Activated naive CD8-positive, alpha-beta T cell treated with anti-CD3 and anti-CD28 coated beads for 36 hours (primary cell): ENCODE measurements around the gene RELB. TPM values are rescaled to one million over a fixed set of nuclear protein-coding genes. Genes with fewer than 3 reads are reported as not detected.
A peak's percentile ranks its signal among the peaks of the same experiment; 100 is the strongest.

Experiments
- DNase-seq: peaks from one replicate; pipeline ENCODE4 v3.0.0; 2021
- H3K27ac Mint-ChIP-seq: one replicate; pipeline ENCODE4 v1.8.0; 2022; ENCODE audit warnings: mild to moderate bottlenecking, moderate library complexity, mixed read lengths
- H3K27me3 Mint-ChIP-seq: one replicate; pipeline ENCODE4 v1.8.0; 2022; ENCODE audit warnings: mild to moderate bottlenecking, mixed read lengths
- H3K36me3 Mint-ChIP-seq: one replicate; pipeline ENCODE4 v1.8.0; 2021; ENCODE audit warnings: mild to moderate bottlenecking, mixed read lengths
- H3K4me1 Mint-ChIP-seq: one replicate; pipeline ENCODE4 v1.8.0; 2021; ENCODE audit warnings: mixed read lengths
- H3K4me3 Mint-ChIP-seq: one replicate; pipeline ENCODE4 v1.8.0; 2022; ENCODE audit warnings: mild to moderate bottlenecking, moderate library complexity, mixed read lengths
- H3K9me3 Mint-ChIP-seq: one replicate; pipeline ENCODE4 v1.8.0; 2022; ENCODE audit warnings: mixed read lengths
- total RNA-seq, 2 experiments: library from RNA; stranded (reverse); gene quantifications; one replicate each; pipeline ENCODE4 v1.2.3, GENCODE V29; 2021

Gene RELB
- total RNA-seq, 2 experiments from 2014 or later, result 45.5 to 45.8 TPM

GRCh38 chr19:45030825-45031224, 29.6 kb downstream of the RELB start:
- H3K4me1 Mint-ChIP-seq, result no peaks in the 10 kb centered on the region
- H3K27me3 Mint-ChIP-seq, result no peaks in the 10 kb centered on the region
- no peak for DNase-seq
- no peaks in the 10 kb centered on the region for H3K9me3 Mint-ChIP-seq
- no peak overlapping the region for H3K27ac Mint-ChIP-seq
- no peak overlapping the region for H3K4me3 Mint-ChIP-seq
- peaks cover 40% of the 10 kb centered on the region for H3K36me3 Mint-ChIP-seq

DNA sequence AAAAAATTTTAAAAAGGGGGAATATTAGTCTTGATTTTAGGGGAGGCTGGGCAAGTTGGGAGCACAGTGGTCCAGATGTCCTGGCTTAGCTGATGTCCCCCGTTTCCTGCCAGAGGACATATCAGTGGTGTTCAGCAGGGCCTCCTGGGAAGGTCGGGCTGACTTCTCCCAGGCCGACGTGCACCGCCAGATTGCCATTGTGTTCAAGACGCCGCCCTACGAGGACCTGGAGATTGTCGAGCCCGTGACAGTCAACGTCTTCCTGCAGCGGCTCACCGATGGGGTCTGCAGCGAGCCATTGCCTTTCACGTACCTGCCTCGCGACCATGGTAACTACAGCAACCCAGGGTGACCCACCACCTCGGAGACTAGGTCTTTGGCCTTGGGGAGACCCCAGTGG, 31.2 kb downstream of the RELB start:
- Mint-ChIP-seq H3K27ac (no peak overlapping the region), H3K27me3 (no peaks in the 10 kb centered on the region), H3K36me3 (peaks cover 39% of the 10 kb centered on the region), H3K4me3 (no peak overlapping the region), H3K4me1 (no peaks in the 10 kb centered on the region), H3K9me3 (no peaks in the 10 kb centered on the region)
- no peak for DNase-seq

GRCh38 chr19:45035755-45036154, 34.5 kb downstream of the RELB start:
- Mint-ChIP-seq H3K4me3 (no peak overlapping the region), H3K27ac (no peak overlapping the region), H3K9me3 (no peaks in the 10 kb centered on the region), H3K27me3 (no peaks in the 10 kb centered on the region), H3K4me1 (peaks cover 17% of the 10 kb centered on the region), H3K36me3 (peaks cover 41% of the 10 kb centered on the region)
- no peak for DNase-seq

GRCh38 chr19:45037393-45038169, 36.3 kb downstream of the RELB start:
- Mint-ChIP-seq H3K27me3 (no peaks in the 10 kb centered on the region), H3K27ac (peak overlapping the region; percentile 16), H3K9me3 (no peaks in the 10 kb centered on the region), H3K4me3 (peak overlapping the region; percentile 29), H3K36me3 (peaks cover 46% of the 10 kb centered on the region), H3K4me1 (peaks cover 28% of the 10 kb centered on the region)
- no peak for DNase-seq

GRCh38 chr19:45038931-45039893, 37.9 kb downstream of the RELB start, which contains the start of gene CLASRP:
CLASRP (plus strand) TSS chr19:45039045; CDS start chr19:45040213, 1,168 bp downstream.
- Mint-ChIP-seq H3K27me3 (no peaks in the 10 kb centered on the region), H3K36me3 (peaks cover 39% of the 10 kb centered on the region), H3K4me3 (peak within 1 kb of the TSS; percentile 94), H3K27ac (peak within 1 kb of the TSS; percentile 93), H3K4me1 (peaks cover 28% of the 10 kb centered on the region), H3K9me3 (no peaks in the 10 kb centered on the region)
- DNase-seq, result peak; percentile 91

- H3K4me1 Mint-ChIP-seq, result peaks cover 28% of the 10 kb centered on the region
- H3K27ac Mint-ChIP-seq, result peak overlapping the region; percentile 40
- no peaks in the 10 kb centered on the region for H3K9me3 Mint-ChIP-seq
- peaks cover 29% of the 10 kb centered on the region for H3K36me3 Mint-ChIP-seq
- H3K27me3 Mint-ChIP-seq, result no peaks in the 10 kb centered on the region
- H3K4me3 Mint-ChIP-seq, result peak overlapping the region; percentile 94
- DNase-seq, result no peak
Measured at GRCh38 chr19:45040059-45040771, 39.0 kb downstream of the RELB start.

DNA sequence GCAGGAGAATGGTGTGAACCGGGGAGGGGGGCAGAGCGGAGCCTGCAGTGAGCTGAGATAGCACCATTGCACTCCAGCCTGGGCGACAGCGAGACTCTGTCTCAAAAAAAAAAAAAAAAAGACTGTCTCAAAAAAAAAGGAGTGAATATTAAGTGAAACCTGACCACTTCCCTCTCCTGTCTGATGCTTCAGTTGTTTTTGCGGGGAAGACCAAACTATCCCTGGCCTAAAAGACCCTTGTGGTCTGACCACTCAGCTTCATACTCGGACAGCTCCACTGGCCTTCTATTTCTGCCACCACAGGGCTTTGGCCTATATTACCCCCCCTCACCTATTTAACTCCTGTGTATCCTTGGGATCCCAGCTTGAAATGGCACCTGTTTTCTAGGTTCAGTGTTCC, 39.9 kb downstream of the RELB start:
- DNase-seq, result no peak
- H3K36me3 Mint-ChIP-seq, result peaks cover 30% of the 10 kb centered on the region
- peak overlapping the region; percentile 27 for H3K4me3 Mint-ChIP-seq
- peaks cover 36% of the 10 kb centered on the region for H3K4me1 Mint-ChIP-seq
- H3K27ac Mint-ChIP-seq, result no peak overlapping the region
- H3K27me3 Mint-ChIP-seq, result no peaks in the 10 kb centered on the region
- H3K9me3 Mint-ChIP-seq, result no peaks in the 10 kb centered on the region

DNA sequence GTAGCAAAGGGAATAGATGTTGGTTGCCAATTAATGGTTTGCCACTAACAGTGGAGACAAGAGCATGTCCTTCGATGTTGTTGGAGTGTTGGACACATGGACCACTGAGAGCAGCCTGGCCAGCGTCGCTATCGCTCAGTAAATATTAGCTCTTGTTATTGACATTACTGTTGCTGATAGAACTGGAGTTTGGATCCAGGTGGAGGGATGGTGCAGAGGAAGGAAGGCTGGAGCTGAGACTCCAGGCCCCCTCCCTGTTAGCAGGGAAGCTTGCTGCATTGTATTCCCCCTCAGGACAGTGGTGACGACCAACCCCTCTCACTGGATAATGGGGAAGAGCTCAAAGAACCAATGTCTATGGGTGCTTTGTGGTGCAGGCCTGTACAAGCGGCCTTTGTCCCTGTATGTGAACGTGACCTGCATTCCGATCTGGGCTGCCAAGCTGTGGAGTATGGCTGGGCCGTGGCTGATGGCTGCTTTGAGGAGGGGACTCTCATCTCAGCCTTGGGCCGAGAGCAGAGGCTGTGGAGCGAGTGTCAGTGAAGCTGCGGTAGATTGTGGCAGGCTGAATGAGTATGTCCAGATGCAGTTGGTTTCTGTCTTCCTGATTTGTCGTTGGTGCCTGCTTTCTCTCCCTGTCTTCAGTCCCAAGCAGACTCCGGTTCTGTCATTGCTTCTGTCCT, 44.5 kb downstream of the RELB start:
- Mint-ChIP-seq H3K9me3 (no peaks in the 10 kb centered on the region), H3K27ac (peak overlapping the region; percentile 48), H3K4me3 (no peak overlapping the region), H3K27me3 (no peaks in the 10 kb centered on the region), H3K36me3 (peaks cover 25% of the 10 kb centered on the region), H3K4me1 (peaks cover 40% of the 10 kb centered on the region)
- DNase-seq, result no peak

DNA sequence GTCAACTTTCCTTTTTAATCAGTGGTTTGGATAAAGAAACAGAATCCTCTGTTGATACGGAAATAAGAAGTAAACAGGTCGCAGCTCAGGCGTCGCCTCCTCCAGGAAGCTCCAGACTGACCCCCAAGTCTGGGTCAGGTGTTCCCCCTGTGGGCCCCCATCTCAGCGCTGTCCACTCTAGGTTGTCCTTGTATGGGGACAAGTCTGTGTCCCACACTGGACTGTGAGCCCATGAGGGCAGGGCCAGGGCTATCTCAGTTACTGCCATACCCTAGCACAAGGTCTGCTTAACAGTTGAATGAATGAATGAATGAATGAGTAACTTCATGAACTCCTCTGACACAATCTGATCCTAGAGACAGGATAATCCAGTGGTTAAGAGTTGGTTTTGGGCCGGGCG, 45.1 kb downstream of the RELB start:
- Mint-ChIP-seq H3K4me3 (no peak overlapping the region), H3K27ac (peak overlapping the region; percentile 20), H3K4me1 (peaks cover 37% of the 10 kb centered on the region), H3K27me3 (no peaks in the 10 kb centered on the region), H3K36me3 (peaks cover 22% of the 10 kb centered on the region), H3K9me3 (no peaks in the 10 kb centered on the region)
- DNase-seq, result no peak

GRCh38 chr19:45047188-45047797, 46.0 kb downstream of the RELB start:
- no peak for DNase-seq
- peaks cover 31% of the 10 kb centered on the region for H3K4me1 Mint-ChIP-seq
- peak overlapping the region; percentile 47 for H3K27ac Mint-ChIP-seq
- peak overlapping the region; percentile 40 for H3K4me3 Mint-ChIP-seq
- peaks cover 18% of the 10 kb centered on the region for H3K36me3 Mint-ChIP-seq
- no peaks in the 10 kb centered on the region for H3K27me3 Mint-ChIP-seq
- H3K9me3 Mint-ChIP-seq, result no peaks in the 10 kb centered on the region

DNA sequence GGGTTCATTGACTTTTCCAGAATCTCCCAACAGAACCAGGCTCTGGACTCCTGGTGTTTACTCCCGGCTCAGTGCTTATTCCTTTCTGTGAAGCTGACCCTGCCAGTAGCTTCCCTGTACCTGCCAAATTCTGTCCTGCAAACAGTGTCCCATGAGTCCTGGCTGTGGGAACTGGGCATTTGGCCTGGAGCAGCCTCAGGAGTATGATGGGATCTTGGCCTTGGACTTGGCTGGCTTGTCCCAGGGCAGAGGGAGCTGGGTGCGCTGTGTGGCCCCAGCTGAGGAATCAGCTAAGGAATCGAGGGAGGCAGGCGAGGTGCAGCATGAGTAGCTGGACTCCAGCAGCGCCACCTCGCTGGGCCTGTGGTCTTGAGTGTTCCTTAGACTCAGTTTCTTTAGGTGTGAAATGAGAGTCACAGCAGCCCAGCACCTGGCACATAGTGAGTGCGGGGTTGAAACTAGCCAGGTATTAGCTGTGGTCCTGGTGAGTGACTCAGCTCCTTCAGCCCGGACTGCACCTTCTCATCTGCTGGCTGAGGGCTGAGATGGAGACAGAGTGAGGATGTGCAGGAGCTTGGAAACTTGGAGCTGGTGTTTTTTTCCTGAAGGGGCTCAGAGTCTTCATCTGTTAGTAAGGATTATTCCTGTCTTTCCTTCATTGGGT, 47.9 kb downstream of the RELB start:
- peaks cover 31% of the 10 kb centered on the region for H3K4me1 Mint-ChIP-seq
- H3K36me3 Mint-ChIP-seq, result peaks cover 26% of the 10 kb centered on the region
- no peaks in the 10 kb centered on the region for H3K9me3 Mint-ChIP-seq
- DNase-seq, result no peak
- no peaks in the 10 kb centered on the region for H3K27me3 Mint-ChIP-seq
- peak overlapping the region; percentile 58 for H3K27ac Mint-ChIP-seq
- no peak overlapping the region for H3K4me3 Mint-ChIP-seq

- no peak for DNase-seq
- Mint-ChIP-seq H3K9me3 (no peaks in the 10 kb centered on the region), H3K27me3 (no peaks in the 10 kb centered on the region), H3K36me3 (peaks cover 26% of the 10 kb centered on the region), H3K27ac (peak overlapping the region; percentile 58), H3K4me3 (no peak overlapping the region), H3K4me1 (peaks cover 31% of the 10 kb centered on the region)
Measured at GRCh38 chr19:45050036-45050435, 48.8 kb downstream of the RELB start.

GRCh38 chr19:45051929-45052579, 50.8 kb downstream of the RELB start:
- Mint-ChIP-seq H3K27me3 (no peaks in the 10 kb centered on the region), H3K36me3 (peaks cover 16% of the 10 kb centered on the region), H3K9me3 (no peaks in the 10 kb centered on the region), H3K27ac (peak overlapping the region; percentile 78), H3K4me3 (no peak overlapping the region), H3K4me1 (peaks cover 15% of the 10 kb centered on the region)
- no peak for DNase-seq
